ENCODE results near the gene FOXR1. TPM values are rescaled to one million over a fixed set of nuclear protein-coding genes. Genes with fewer than 3 reads are reported as not detected.
"Not testable (repeated sequence)": the region's sequence is repeated elsewhere in the genome, so short reads cannot be mapped to it uniquely, and the experiment has no call there.

The FOXR1 gene
- total RNA-seq, 1 donor from 2014 or later, result not detected

DNA sequence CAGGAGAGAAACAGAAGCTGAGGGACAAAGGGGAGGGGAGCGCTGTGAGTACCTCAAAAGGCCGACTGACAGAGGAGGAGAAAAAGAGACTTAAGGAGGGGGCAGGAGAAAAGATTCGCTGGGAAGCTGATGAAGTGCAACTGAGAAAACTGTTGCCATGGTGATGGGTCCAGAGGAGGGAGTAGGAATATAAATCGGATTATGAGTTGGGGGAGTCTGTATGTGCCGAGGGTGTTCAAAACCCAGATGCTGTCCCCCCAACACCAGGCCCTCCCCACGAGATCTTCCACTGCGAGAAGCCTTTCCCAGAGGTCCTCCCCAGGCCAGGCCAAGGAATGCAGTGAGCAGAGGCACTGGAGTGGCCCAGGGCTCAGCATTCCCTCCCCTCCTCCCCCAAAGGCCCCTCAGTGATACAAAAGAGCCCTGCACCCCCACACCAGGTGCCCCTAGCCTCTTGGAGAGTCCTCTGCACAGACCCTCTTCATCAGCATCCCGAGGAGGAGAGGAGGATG, 32.1 kb upstream of the FOXR1 start:
- ATAC-seq (no peak), DNase-seq (ENCODE audit: missing footprints) (no peak)
- intact Hi-C loops (cut with DNase I), result no loop called here

DNA sequence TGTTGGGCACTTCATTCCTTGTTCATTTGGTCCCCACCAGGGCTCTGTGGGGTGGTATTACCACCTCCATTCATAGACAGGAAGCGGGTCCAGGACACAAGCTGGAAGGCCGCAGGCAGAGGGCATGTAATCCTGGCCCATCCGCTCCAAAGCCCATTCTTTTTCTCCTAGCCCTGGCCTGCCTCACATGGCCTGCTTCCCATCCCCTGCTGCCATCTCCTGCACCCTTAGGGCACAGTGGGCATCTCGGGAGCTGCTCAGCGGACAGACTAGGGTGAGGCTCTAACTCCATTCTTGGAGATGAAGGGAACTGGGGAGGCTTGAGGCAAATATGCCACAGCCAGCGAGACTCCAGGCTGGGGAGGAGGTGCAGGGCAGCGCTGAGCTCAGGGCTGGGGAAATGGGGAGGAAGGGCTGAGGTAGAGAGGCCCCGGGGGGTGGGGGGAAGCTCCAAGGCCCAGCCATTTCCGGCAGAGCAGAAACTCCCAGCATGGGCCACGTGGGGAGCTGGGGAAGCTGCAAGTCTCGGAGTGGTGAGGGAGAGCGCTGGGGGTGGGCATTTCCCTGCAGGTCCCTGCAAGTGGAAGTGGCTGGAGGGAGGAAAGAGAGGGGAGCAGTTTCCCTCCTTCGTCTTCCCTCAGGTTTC, 31.5 kb upstream of the FOXR1 start:
- DNase-seq (ENCODE audit: missing footprints), result no peak
- intact Hi-C loops (cut with DNase I), result no loop called here
- ATAC-seq, result no peak

DNA sequence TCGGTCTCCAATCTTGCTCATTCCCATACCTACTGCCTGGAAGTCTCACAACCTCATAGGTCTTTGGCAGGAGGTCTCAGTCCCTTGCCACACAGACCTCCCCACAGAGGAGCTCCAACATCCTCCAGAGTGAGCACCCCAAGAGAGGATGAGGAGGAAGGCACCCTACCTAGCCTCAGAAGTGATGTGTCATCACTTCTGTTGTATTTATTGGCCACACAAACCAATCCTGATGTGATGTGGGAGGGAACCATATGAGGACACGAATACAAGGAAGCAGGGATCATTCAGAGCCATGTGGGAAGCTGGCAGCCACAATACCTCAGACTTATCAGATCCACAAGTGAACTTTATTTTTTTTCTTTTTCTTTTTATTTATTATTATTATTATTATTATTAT, 24.5 kb upstream of the FOXR1 start:
- intact Hi-C loops (cut with DNase I), result no loop called here
- DNase-seq (ENCODE audit: missing footprints) (no peak), ATAC-seq (no peak)

DNA sequence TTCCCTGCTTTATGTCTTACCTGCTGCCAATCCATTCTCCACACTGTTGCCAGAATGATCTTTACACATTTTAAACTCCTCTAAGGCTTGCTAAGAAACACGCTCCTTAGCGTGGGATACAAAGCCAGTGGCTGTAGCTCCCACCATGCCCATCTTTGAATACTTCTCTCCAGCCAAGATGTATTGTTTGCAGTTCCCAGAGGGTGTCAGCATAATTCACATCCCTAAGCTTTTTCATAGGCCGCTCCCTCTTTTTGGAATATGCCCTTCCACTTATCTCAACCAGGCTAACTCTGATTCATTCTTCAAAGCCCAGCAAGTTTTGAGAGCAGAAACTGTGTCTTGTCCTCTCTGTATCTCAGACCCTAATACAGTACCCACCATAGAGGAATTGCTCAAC, 23.6 kb upstream of the FOXR1 start:
- DNase-seq (ENCODE audit: missing footprints), result no peak
- ATAC-seq, result no peak
- intact Hi-C loops (cut with DNase I), result no loop called here

DNA sequence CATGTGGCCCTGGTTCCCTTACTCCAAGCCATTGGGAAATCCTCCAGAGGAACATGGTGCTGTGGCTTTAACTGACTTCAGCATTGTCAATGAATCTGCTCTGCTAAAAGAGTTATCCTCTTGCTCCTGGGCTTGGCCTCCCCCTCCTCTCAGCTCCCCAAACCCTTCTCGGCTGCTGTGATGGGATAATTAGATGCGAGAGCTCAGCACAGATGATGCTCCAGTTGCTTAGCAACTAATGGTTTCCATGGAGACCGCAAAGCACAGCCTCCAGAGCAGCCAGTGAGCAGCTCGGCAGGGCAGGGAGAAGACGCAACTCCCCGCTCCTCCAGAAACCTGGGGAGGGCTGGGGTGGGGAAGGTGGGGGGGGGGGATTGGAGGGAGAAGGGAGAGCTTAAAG, 18.3 kb upstream of the FOXR1 start:
- no peak for ATAC-seq
- intact Hi-C loops (cut with DNase I), result no loop called here

DNA sequence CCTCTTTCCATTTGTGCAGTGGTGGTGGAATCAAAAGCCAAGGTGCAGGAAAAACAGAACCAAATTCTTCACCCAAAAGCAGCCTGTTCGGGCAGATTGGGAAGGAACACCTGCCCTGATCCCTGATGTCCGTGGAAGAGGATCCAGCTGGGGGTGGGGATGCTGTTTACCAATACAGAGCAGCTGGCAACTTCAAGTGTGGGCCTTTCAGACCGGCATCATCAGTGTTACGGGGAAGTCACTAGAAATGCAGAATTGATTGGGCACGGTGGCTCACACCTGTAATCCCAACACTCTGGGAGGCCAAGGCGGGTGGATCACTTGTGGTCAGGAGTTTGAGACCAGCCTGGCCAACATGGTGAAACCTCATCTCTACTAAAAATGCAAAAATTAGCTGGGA, 17.6 kb upstream of the FOXR1 start:
- DNase-seq (ENCODE audit: missing footprints); ATAC-seq; intact Hi-C loops (cut with DNase I): not testable (repeated sequence)

More for the DNA sequence above, 18.3 kb upstream of the FOXR1 start:
- no peak for DNase-seq (ENCODE audit: missing footprints)

DNA sequence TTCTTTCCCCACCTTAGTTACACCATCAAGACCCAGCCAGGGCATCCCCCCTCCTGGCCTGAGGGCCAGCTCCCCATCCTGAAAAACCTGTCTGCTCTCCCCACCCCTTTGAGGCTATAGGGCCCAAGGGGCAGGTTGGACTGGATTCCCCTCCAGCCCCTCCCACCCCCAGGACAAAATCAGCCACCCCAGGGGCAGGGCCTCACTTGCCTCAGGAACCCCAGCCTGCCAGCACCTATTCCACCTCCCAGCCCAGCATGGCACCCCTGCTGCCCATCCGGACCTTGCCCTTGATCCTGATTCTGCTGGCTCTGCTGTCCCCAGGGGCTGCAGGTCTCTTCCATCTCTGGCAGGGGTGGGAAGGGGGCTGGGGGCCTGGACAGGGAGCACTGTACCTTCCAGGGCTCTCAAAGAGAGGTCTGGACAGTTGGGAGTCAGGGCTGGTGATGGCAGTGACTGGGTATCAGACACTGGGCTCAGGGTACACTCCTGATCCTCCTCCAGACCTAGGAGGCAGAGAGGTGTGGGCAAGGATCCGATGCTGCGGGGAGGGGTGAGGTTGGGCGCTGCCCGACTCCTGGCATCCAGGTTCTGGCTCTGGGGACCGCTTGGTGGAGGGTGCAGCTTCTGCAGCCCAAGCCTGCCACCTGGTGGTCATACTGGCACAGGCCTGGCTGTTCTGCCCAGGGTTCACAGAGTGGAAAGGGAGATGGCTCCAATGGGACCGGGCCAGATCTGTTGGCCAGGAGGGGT, 15.3 kb upstream of the FOXR1 start, which contains the start of gene UPK2:
Gene UPK2, plus strand, starts transcription at position 205 of the 753 bp plus-strand sequence. Its CDS starts 53 bp downstream, at position 258.
- ATAC-seq, result peak; percentile 95
- intact Hi-C loops (cut with DNase I), result loop anchor here (1.0 kb wide), 2 partner anchors 49 to 266 kb away; no protein-coding TSS in a partner anchor
- peak; percentile 92 for DNase-seq (ENCODE audit: missing footprints)

DNA sequence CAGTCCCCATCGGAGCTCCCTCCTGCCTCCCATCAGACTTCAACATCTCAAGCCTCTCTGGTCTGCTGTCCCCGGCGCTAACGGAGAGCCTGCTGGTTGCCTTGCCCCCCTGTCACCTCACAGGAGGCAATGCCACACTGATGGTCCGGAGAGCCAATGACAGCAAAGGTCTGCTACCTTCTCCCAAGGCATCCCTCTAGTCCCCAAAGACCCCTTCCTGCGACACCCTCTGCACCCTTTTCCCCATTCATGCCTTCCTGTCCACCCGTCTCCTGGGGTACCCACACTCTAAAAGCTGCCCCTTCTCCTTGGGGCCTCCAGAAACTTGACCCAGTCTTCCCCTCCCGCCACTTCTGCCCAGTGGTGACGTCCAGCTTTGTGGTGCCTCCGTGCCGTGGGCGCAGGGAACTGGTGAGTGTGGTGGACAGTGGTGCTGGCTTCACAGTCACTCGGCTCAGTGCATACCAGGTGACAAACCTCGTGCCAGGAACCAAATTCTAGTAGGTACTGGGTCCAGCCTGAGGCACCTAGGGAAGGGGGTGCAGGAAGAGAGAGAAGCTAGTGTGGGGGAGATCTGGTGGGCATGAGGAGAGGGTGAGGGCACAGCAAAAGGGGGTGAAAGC, 14.6 kb upstream of the FOXR1 start:
- intact Hi-C loops (cut with DNase I), result loop anchor here (1.0 kb wide), 2 partner anchors 50 to 267 kb away; no protein-coding TSS in a partner anchor
- ATAC-seq (no peak), DNase-seq (ENCODE audit: missing footprints) (peak; percentile 37)

DNA sequence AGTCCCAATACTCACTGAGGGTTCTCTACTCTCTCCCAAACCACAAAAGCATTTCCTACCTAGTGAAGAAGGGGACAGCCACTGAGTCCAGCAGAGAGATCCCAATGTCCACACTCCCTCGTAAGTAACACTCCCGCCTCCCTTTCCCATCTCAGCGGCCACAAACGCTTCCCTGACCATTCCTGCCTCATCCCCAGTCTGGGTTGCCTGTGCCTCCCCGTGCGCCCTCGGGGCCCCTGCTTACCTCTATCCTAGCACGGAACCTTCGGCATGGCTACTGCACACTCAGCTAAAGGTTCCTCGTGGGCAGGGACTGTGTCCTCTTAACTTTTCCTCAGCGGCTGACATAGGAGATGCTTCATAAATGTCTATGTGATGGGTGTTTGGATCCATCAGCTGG, 14.0 kb upstream of the FOXR1 start:
- intact Hi-C loops (cut with DNase I), result no loop called here
- DNase-seq (ENCODE audit: missing footprints), result no peak
- no peak for ATAC-seq

DNA sequence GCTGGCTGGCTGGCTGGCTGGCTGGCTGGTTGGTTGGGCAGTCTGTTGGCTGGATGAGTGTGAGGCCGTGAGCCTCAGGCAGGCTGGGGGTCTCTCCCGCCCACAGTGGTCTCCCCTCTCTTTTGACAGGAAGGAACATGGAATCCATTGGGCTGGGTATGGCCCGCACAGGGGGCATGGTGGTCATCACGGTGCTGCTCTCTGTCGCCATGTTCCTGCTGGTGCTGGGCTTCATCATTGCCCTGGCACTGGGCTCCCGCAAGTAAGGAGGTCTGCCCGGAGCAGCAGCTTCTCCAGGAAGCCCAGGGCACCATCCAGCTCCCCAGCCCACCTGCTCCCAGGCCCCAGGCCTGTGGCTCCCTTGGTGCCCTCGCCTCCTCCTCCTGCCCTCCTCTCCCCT, 13.6 kb upstream of the FOXR1 start:
- intact Hi-C loops (cut with DNase I), result no loop called here
- DNase-seq (ENCODE audit: missing footprints) (no peak), ATAC-seq (no peak)

DNA sequence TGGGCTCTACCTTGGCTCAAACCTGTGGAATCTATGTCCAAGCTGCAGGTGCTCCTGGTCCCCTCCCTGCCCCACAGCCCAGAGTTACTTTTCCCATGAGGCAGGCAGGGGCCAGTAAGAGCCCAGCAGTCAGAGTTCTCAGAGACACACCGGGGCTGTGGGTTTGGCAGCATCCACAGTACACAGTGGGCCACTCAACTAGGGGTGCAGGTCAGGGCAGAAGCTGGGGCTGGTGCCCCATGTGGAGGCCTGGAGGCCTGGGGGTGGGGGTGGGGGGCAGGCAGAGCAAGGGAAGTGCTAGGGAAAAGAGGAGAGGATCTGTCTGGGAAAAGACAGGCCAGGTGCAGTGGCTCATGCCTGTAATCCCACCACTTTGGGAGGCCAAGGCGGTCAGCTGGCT, 13.0 kb upstream of the FOXR1 start:
- DNase-seq (ENCODE audit: missing footprints), result peak; percentile 56
- ATAC-seq, result no peak
- intact Hi-C loops (cut with DNase I), result no loop called here

DNA sequence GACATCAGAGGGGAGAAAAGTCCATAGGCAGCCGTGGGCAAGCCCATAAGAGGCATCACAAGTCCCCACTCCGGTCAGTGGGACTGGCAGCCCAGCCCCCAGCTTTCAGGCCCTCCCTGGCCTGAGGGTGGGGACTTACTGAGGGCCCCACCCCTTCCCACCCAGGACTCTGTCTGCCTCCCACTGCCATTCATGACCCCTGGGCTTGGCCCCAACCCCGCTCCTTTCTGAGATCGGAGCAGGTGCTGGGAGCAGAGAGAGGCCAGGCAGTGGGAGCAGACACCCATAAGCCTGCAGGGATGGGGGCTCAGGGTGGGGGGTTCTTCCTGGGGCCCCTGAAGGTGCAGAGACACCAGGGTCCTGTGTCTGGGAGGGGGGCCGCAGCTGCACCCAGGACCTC, 10.4 kb upstream of the FOXR1 start:
- DNase-seq (ENCODE audit: missing footprints), result no peak
- no peak for ATAC-seq
- intact Hi-C loops (cut with DNase I), result no loop called here

DNA sequence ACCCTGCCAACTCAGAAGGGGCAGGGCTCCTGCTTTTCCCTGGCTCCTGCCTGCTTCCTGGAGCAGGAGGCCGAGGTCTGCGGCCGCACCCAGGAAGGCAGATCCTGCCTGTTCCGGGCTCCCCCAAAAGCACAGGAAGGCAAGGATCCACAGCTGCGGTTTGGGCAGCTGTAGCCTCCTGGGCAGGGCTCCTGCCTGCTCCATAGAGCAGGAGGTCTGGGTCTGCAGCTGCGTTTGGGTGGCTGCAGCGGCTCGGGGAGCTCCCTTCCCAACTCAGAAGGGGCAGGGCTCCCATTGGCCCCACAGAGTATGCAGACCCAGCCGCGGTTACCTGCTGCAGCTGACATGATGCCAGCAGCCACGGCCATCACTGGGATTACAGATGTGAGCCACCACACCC, 10.0 kb upstream of the FOXR1 start:
- intact Hi-C loops (cut with DNase I), result no loop called here
- no peak for DNase-seq (ENCODE audit: missing footprints)
- ATAC-seq, result no peak

DNA sequence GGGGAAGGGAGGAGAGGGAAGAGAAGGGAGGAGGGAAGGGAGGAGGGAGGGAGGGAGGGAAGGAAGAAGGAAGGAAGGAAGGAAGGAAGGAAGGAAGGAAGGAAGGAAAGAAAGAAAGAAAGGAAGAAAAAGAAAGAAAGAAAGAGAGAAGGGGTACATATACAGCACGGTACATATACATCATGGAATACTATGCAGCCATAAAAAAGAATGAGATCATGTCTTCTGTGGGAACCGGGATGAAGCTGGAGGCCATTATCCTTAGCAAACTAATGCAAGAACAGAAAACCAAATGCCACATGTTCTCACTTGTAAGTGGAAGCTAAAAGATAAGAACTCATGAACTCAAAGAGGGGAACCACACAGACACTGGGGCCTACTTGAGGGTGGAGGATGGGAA, 2.1 kb upstream of the FOXR1 start:
- DNase-seq (ENCODE audit: missing footprints); ATAC-seq; intact Hi-C loops (cut with DNase I): not testable (repeated sequence)

DNA sequence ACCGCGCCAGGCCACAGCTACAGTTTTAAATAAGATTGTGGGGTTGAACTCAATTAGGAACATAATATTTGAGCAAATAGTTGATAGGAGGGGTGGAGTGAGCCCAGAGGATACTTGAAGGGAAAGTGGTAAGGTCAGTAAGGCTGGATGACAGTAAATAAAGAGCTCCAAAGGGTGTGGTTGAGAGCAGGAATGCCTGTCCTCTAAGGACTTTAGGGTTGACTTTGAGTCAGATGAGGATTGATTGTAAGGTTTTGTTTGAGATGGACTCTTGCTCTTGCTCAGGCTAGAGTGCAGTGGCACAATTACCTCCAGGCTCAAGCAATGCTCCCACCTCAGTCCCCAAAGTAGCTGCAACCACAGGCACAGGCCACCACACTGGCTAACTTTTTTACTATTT, 2.4 kb downstream of the FOXR1 start:
- DNase-seq (ENCODE audit: missing footprints), result no peak
- ATAC-seq, result no peak
- intact Hi-C loops (cut with DNase I), result no loop called here

DNA sequence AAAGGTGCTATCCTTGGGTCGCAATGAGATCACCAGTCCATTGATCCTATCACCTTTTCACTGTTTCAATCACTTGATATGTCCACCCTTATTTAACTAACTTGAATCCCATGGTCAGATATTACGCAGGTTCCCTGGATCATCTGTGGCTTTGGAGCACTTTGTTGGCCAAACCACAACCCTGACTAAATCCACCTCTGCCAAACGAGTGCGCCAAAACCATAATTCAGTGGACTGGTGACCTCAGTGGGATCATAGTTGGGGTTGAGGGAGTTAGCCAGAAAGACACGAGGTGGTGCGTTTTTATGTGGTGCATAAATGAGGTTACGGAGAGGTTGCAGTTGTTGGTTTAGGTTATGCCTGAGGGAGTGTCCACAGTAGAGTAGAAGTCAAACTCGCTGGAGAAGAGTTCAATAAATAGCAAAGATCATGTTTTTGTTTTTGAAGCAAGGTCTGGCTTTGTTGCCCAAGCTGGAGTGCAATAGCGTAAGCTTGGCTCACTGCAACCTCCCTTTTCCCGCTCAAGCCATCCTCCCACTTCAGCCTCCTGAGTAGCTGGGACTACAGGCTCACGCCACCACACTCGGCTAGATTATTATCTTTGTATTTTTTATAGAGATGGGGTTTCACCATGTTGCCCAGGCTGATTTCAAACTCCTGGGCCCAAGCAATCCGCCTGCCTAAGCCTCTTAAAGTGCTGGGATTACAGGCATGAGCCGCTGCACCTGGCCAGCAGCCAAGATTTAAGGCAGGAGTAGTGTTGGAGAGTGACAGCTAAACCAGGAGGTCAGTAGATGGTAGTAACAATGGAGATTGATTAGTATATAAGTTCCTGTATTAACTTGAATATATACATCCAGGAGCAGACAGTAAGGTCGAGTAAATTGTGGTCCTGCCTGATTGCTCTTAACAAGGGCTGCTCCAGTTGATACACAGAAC, 4.5 kb downstream of the FOXR1 start:
- no peak for ATAC-seq
- intact Hi-C loops (cut with DNase I), result no loop called here
- DNase-seq (ENCODE audit: missing footprints), result no peak

DNA sequence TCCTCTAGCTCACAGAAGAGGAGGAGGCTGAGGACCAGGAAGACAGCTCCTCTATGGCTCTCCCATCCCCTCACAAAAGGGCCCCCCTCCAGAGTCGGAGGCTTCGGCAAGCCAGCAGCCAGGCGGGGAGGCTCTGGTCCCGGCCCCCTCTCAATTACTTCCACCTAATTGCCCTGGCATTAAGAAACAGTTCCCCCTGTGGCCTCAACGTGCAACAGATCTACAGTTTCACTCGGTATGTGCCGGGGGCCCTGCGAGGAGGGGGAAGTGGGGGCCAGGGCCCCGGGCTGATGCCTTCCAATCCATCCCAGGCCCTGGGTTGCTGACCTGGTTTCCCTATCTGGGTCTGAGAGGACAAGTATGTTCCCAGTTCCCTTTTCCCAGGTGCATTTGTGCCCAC, 7.9 kb downstream of the FOXR1 start:
- no peak for ATAC-seq
- DNase-seq (ENCODE audit: missing footprints), result no peak
- intact Hi-C loops (cut with DNase I), result no loop called here

DNA sequence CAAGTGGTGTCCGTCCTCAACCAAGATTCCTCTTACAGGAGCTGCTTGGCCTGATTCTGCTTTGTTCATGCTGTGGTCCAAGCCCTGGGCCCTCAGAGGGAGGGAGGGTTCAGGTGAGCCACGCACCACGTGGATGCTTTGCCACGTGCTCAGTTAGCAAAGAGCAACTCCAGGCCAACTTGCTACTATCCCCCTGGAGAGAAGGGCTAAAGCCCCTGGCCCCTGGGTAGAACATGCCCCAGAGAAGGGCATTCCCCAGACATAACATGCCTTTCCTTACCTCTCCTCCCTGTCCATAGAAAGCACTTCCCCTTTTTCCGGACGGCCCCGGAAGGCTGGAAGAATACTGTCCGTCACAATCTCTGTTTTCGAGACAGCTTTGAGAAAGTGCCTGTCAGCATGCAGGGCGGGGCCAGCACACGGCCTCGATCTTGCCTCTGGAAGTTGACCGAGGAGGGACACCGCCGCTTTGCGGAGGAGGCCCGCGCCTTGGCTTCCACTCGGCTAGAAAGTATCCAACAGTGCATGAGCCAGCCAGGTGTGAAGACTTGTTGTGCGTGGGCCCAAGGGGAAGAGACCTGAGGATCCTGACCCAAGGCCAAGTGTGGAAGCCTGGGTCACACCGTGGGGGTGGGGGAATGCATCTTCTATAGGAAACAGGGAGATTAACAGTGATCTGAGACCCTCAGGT, 8.8 kb downstream of the FOXR1 start:
- DNase-seq (ENCODE audit: missing footprints), result peak; percentile 75
- ATAC-seq, result peak; percentile 75
- intact Hi-C loops (cut with DNase I), result no loop called here

Data from Right ventricle myocardium inferior (tissue), 1 donor.